Ovary (tissue), 9 donors: ENCODE measurements around the gene EPHB1. TPM values are rescaled to one million over a fixed set of nuclear protein-coding genes. Genes with fewer than 3 reads are reported as not detected.

Source experiments
- DNase-seq, 5 donors: peaks; one replicate each; pipeline ENCODE4 v3.0.0-alpha.2; 2019 to 2020
- H3K27ac ChIP-seq, 2 donors: fragments of 200-600 bp; one replicate each; pipeline versions ENCODE4 v1.5.1 to v1.8.0; 2019 to 2022
- H3K27me3 ChIP-seq: fragments of 200-600 bp; one replicate; pipeline ENCODE4 v1.8.0; 2022
- H3K36me3 ChIP-seq: fragments of 200-600 bp; sonication (generic); one replicate; pipeline ENCODE4 v1.5.1; 2019
- H3K4me1 ChIP-seq: one replicate; pipeline ENCODE4 v1.8.1; 2013; ENCODE audit warnings: mild to moderate bottlenecking, moderate library complexity; ENCODE audit not compliant: insufficient read depth
- H3K4me3 ChIP-seq: fragments of 200-600 bp; sonication (generic); one replicate; pipeline ENCODE4 v1.5.1; 2017
- H3K9me3 ChIP-seq, 2 donors: fragments of 200-600 bp in 1 of 2; sonication (generic) in 1 of 2; one replicate each; pipeline versions ENCODE4 v1.5.1 to v1.8.1; 2013 to 2019; ENCODE audit warnings: mild to moderate bottlenecking in 1 of 2, moderate library complexity in 1 of 2
- CTCF ChIP-seq, 3 donors: fragments of 450-650 bp in 2 of 3; fragments of 200-600 bp in 1 of 3; IDR thresholded peaks; one replicate each; pipeline versions ENCODE4 v1.5.1 to v1.8.0; 2016 to 2022; ENCODE audit warnings: antibody characterized with exemption in 3 of 3, mild to moderate bottlenecking in 1 of 3
- EP300 ChIP-seq: sonication (generic); formaldehyde crosslinking; IDR thresholded peaks from one replicate; pipeline ENCODE4 v1.6.1; 2017; ENCODE audit warnings: antibody characterized with exemption
- POLR2A ChIP-seq: fragments of 450-650 bp; IDR thresholded peaks from one replicate; pipeline ENCODE4 v1.6.1; 2017; ENCODE audit warnings: antibody characterized with exemption, mild to moderate bottlenecking, moderate library complexity
- WGBS, 3 donors: extraction: QIAGEN DNeasy Blood & Tissue Kit in 1 of 3; methylation state at CpG; one replicate each; pipeline versions ENCODE4 v1.1.5 to v1.1.7; 2013 to 2017; 5-methylcytosine and 5-hydroxymethylcytosine counted together
- intact Hi-C, 4 donors: fragments of 100-400 bp; cut with DNase I; formaldehyde crosslinking; loops; one replicate each; pipeline versions ENCODE4 v1.11.0 to v1.15.1; 2022 to 2023
- polyA plus RNA-seq, 2 donors: library from polyadenylated mRNA; stranded (reverse); fragments of 200-250 nt in 1 of 2; fragments of 350-450 nt in 1 of 2; fragmentation: Illumina TruSeq in 1 of 2; extraction: RNeasy Lipid Tissue Mini Kit (QIAGEN cat#74804) in 1 of 2; gene quantifications; one replicate each; pipeline ENCODE4 v1.2.3, GENCODE V29; 2013 to 2014
- total RNA-seq, 7 donors: library from RNA; depleted of rRNA in 2 of 7; stranded (reverse); fragments of >200 nt in 2 of 7; fragmentation: NEBNext Ultra II Directional in 3 of 7; extraction: Animal tissue kit (Norgen Biotek cat#: 25700) in 3 of 7; gene quantifications; one replicate each; pipeline versions ENCODE4 v1.1.0 to v1.2.4, GENCODE V29; 2016 to 2023
- donor health status: DM: no; HTN: no; CAD: no; lungs with moderate emphysema.
- donor health status: DM: no; HTN: no; CAD: no.
- donor health status: Bipolar disorder and iron deficiency.
- donor health status: DM: yes; HTN: yes; CAD: no.
- donor health status: DM: no; HTN: no; CAD: no.
- donor health status: DM: yes; HTN: yes; CAD: no.

EPHB1 gene
- total and polyA plus RNA-seq, 9 donors: 0.25 to 2.7 (median 1.0) TPM

DNA sequence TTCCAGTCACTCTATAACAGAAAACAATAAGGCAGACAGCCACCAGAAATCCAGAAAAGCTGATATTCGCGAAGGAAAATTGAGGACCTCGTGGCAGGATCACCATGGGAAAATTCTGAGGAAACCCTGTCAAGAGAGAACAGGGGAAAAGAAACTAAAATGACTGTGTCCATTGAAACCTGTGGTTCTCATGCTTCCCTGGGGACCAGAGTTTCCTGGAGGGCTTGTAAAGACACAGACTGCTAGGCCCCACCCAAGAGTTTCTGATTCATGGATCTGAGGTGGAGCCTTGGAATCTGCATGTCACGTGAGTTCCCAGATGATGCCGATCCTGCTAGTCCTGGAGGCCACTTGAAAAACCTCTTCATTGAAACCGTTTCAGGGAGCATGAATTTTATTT lies 420.5 kb downstream of the EPHB1 start:
- TF ChIP-seq POLR2A: no peak
- TF ChIP-seq CTCF (IDR thresholded peaks at IDR 0.05): no peak
- no peak for TF ChIP-seq EP300
- Histone ChIP-seq H3K4me1 (no peaks in the 10 kb centered on the region), H3K9me3 (no peaks in the 10 kb centered on the region), H3K36me3 (no peaks in the 10 kb centered on the region), H3K27ac (no peak overlapping the region), H3K4me3 (no peak overlapping the region), H3K27me3 (no peaks in the 10 kb centered on the region)
- no peak for DNase-seq
- WGBS, 3 donors: 90 to 94% (median 91%) methylated on average over 6 of the region's 6 CpGs
- intact Hi-C loops: no loop called here

GRCh38 chr3:135216659-135217058 lies 421.6 kb downstream of the EPHB1 start:
- 74 to 81% (median 76%) methylated on average over 3 of the region's 3 CpGs for WGBS, 3 donors
- H3K4me3 ChIP-seq: no peak overlapping the region
- H3K36me3 ChIP-seq: no peaks in the 10 kb centered on the region
- H3K27ac ChIP-seq: no peak overlapping the region
- H3K4me1 ChIP-seq: no peaks in the 10 kb centered on the region
- H3K27me3 ChIP-seq: no peaks in the 10 kb centered on the region
- no peak for DNase-seq
- TF ChIP-seq POLR2A (no peak), CTCF (IDR thresholded peaks at IDR 0.05) (no peak), EP300 (no peak)
- intact Hi-C loops: no loop called here
- H3K9me3 ChIP-seq: no peaks in the 10 kb centered on the region

- Histone ChIP-seq H3K36me3 (no peaks in the 10 kb centered on the region), H3K4me3 (no peak overlapping the region), H3K4me1 (no peaks in the 10 kb centered on the region), H3K9me3 (no peaks in the 10 kb centered on the region), H3K27me3 (no peaks in the 10 kb centered on the region), H3K27ac (no peak overlapping the region)
- intact Hi-C loops: no loop called here
- no peak for DNase-seq
- TF ChIP-seq POLR2A (no peak), CTCF (IDR thresholded peaks at IDR 0.05) (no peak), EP300 (no peak)
- 22 to 31% (median 23%) methylated on average over 3 of the region's 3 CpGs for WGBS, 3 donors
Measured at GRCh38 chr3:135217730-135218129, 422.7 kb downstream of the EPHB1 start.

DNA sequence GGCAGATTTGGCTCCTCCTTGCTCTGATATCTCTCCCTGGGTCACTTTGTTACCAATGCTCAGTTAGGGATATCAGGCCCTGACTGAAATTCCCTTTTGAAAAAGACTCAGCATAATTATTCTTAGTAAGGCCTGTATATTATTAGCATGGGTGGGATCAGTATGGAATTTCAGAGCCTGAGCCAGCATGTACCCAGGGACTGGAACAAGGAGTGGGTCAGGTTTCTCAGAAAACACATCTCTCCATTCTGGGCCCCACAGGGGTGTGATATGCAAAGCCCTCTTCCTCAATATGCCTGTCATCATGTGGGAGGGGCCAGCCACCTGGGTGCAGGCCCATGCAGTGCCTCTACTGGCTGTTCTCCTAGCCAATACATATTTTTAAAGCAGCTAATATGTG lies 423.2 kb downstream of the EPHB1 start:
- no peak overlapping the region for H3K27ac ChIP-seq
- no peaks in the 10 kb centered on the region for H3K9me3 ChIP-seq
- H3K27me3 ChIP-seq: no peaks in the 10 kb centered on the region
- H3K4me3 ChIP-seq: no peak overlapping the region
- intact Hi-C loops: no loop called here
- no peaks in the 10 kb centered on the region for H3K4me1 ChIP-seq
- no peaks in the 10 kb centered on the region for H3K36me3 ChIP-seq
- no peak for DNase-seq
- TF ChIP-seq POLR2A (no peak), CTCF (IDR thresholded peaks at IDR 0.05) (no peak), EP300 (no peak)

DNA sequence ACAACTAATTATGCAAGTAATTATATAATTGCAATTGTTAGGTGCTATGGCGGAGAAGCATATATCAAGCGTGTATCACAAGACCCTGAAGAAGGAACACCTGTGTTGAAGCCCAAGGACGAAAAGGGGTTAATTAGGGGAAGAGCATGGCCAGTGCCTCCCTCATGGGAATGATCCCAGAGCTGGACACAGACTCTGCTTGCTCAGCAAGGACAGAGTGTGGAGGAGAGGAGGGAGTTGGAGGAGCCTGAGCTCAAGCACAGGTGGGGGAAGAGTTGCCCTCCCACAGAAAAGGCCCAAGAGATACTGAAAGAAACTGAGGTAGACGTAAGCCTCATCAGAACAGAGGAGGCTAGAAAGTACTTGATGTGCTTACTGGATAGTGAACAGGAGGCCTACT lies 423.7 kb downstream of the EPHB1 start:
- H3K27ac ChIP-seq: no peak overlapping the region
- TF ChIP-seq POLR2A (no peak), CTCF (IDR thresholded peaks at IDR 0.05) (no peak), EP300 (no peak)
- 70 to 79% (median 74%) methylated on average over 4 of the region's 4 CpGs for WGBS, 3 donors

More for the DNA sequence above, 423.7 kb downstream of the EPHB1 start:
- Histone ChIP-seq H3K36me3 (no peaks in the 10 kb centered on the region), H3K4me3 (no peak overlapping the region), H3K27me3 (no peaks in the 10 kb centered on the region), H3K9me3 (no peaks in the 10 kb centered on the region), H3K4me1 (no peaks in the 10 kb centered on the region)
- intact Hi-C loops: no loop called here
- DNase-seq: no peak
